Stimulated activated CD4-positive, alpha-beta T cell treated with anti-CD3 and anti-CD28 coated beads, Interleukin-15, amount 100 ng/mL, for 48 hours (primary cell): ENCODE results near the gene KIF3A.
A peak's percentile ranks its signal among the peaks of the same experiment; 100 is the strongest.
"Not testable (repeated sequence)": the region's sequence is repeated elsewhere in the genome, so short reads cannot be mapped to it uniquely, and the experiment has no call there.

Source experiments
- DNase-seq, 2 donors: peaks; one replicate each; pipeline ENCODE4 v3.0.0-alpha.2; 2020; ENCODE audit warnings: low read depth in 2 of 2

The KIF3A gene

DNA sequence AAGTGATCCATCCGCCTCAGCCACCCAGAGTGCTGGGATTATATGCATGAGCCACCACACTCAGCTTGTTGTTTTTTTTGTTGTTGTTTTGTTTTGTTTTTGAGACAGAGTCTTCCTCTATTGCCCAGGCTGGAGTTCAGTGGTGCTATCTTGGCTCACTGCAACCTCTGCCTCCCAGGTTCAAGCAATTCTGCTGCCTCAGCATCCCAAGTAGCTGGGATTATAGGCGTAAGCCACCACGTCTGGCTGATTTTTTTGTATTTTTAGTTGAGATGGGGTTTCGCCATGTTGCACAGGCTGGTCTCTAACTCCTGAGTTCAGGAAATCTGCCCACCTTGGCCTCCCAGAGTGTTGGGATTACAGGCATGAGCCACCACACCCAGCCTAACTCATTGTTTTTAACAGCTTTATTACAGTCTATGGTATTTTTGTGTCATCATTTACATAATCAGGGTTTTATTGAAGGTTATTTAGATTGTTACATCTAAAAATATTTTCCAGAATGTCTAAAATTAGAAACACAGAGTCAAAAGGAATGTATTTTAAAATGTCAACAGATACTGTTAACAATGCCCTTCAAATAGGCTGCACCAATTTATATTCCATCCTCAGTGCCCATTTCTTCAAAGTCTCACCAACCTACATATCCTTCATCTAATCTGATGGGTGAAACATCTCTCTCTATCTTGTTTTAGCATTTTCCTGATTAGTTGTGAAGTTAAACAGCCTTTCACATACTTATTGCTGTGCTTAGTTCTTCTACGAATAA lies 18.6 kb downstream of the KIF3A start:
- no peak for DNase-seq

DNA sequence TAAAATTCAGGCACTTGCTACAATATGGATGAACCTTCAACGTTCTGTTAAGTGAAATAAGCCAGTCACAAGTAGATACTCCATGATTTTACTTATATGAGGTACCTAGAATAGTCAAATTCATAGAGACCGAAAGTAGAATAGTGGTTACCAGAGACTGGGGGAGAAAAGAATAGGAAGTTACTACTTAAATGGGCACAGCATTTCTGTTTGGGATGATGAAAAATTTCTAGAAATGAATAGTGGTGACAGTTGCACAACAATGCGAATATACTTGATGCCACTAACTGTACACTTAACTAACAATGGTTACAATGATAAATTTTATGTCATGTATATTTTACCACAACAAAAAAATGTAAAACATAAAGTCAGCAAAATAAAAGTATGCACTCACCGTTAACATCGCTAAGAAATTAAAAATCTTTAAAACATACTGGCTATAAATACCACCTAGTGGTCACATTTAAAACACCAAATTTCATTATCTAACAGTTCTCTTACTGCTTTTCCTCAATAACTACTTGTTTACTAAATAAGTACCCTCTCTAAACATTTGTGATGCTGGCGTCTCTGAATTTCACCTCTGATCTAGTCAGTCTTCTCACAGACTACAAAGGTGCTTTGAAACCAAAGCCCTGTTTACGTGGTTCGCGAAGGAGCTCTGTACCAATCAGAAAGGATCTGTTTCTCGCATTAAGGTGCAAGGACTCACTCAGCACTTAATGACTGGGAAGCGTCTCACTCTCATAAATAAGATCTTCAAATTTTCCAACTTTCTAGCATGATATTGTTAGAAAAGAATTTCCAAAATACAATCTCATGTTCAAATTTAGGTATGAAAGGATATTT lies 22.7 kb downstream of the KIF3A start:
- no peak for DNase-seq

DNA sequence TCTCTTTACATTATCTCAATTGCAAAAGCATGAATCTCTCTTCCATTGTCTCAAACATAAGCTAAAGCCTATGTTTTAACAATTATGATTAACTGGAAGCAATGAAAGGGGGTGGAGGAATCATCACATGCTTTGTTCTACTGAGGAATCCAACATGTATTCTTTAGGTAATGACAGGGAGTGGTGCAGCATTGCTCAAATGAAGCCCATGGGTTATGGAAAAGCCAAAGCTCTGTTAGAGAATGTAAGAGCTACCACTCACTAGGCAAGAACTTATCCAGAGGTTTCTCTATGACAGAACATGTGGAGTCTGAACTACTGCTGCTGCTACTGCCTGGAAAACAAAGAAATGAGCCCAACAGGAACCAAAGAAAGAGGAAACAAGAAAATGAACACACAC lies 28.7 kb downstream of the KIF3A start:
- DNase-seq = no peak

DNA sequence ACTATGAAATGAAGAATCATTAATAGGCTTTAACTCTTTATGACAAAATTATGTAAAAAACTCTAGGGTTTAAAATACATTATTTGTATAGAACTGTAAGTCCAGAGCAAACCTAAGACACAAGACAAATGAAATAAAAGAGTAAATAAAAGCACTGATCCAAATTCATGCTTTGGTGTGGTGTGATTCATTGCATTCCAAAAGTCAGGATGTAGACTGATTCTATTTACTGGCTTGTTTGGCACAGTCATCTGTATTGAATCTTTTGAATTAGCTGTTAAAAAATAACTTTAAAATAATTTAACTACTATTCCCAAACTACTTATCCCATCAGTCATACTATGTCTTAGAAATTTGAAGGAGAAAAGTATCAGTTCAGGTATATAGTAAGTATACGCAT lies 32.5 kb downstream of the KIF3A start:
- no peak for DNase-seq

DNA sequence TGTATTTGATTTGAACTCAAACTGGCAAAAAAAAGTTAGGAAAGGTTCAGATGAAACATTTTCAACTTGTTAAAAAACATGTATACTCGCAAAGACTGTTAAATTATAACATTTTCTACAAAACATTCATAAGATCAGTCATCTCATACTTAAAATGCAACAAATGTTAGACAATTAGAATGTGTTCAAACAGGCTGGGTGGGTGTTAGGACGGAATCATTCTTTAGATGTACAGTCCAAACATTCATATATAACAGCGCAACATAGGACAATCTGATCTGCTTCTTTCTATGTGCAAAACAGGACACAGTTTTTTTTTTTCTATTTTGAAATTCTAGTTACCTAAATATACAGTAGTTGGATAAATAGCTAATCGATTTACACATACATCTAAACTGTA lies 41.4 kb downstream of the KIF3A start:
- DNase-seq = no peak

DNA sequence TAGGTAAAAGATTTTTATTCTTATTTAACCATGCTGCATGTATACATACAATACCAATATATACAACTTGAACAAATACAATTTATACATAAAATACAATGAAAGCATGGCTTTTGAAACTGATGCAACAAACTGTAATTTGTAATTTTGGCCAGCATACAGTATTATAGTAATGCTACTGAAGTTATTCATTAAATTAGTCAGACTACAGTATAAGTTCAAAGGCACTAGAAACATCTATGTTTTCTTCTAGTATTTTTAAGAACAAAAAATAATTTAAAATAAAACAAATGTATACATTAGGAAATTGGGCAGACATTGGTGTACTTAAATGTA lies 44.7 kb downstream of the KIF3A start:
- DNase-seq = no peak

DNA sequence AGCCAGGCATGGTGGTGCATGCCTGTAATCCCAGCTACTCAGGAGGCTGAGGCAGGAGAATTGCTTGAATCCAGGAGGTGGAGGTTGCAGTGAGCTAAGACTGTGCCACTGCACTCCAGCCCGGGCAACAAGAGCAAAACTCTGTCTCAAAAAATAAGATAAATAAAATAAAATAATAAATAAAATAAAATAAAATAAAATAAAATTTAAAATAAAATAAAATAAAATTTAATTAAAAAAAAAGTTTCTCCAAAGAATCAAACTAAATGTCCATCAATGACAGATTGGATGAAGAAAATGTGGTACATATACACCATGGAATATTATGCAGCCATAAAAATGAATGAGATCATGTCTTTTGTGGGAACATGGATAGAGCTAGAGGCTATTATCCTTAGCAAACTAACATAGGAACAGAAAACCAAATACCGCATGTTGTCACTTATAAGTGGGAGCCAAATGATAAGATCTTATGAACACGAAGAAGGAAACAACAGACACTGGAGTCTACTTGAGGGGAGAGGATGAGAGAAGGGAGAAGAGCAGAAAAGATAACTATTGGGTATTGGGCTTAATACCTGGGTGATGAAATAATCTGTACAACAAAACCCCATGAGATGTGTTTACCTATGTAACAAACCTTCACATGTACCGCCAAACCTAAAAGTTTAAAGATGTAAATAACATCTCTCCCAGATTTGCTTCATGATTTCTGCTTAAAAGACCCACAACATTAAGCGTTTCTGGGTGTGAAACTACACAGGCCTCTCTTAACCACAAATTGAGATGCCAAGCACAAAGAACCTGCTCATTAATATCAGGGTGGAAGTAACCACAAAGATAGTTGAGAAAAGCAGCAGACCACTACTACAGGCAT lies 45.4 kb downstream of the KIF3A start:
- DNase-seq = not testable (repeated sequence)

DNA sequence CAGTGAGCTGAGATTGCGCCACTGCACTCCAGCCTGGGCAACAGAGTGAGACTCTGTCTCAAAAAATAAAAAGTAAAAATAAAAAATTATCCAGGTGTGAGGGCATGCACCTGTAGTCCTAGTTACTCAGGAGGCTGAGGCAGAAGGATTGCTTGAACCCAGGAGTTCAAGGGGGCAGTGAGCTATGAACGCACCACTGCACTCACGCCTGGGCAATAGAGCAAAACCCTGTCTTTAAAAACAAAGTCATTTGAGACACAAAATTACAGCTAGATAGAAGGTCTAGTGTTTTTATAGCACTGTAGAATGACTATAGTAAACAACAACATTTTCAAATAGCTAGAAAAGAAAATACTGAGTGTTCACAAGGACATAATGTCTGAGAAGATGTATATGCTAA lies 47.2 kb downstream of the KIF3A start:
- no peak for DNase-seq

DNA sequence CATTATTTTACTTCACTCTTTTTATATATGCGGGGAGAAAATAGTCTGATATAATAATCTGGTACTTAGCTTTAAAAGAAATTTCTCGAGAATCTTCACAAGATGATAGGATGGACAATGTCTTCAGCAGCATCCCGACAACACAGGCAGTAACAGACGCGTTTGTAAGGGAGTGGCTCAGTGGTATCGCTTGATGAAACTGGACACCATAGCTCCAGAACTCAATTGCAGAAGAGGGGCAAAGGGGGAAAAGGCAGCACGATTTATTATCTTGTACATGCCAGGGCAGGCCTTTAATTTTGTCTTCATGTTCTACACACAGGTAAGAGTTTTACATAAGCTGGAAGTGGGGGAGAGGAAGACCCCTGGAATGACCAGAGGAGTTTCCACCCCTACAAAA lies 47.8 kb downstream of the KIF3A start:
- DNase-seq = no peak

DNA sequence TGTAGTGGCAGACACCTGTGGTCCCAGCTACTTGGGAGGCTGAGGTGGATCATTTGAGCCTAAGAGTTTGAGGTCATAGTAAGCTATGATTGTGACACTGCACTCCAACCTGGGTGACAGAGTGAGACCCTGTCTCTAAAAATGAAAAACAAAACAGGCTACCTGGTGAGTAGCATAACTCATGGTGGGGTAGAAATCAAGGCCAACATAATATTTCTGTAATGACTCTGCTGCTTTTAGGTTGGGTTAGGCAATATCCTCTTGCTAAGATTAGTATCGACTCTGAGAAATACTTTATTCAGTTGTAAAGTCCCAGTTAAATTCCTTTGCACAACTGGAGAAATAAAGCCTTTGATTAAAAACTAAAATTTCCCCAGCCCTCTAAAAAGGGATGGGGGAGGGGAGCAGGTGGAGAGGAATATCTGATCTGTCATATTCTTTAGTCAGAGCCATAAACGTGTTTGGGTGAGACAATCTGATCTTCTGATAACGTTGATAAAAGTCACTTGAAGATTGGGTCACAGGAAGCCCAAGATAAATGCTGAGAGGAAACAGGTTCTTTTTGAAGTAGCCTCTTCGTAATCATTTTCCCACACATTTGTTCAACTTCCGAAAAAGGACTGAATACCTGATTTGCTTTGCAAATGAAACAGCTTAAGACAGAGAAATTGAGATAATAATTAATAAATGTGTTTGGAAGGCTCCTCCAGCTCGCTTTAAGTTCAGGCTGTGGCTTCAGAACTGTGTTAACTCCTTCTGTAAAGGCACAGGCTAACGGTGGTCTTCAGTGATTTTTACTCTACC lies 48.6 kb downstream of the KIF3A start:
- peak in 1 of 2 donors; percentile 13 for DNase-seq

DNA sequence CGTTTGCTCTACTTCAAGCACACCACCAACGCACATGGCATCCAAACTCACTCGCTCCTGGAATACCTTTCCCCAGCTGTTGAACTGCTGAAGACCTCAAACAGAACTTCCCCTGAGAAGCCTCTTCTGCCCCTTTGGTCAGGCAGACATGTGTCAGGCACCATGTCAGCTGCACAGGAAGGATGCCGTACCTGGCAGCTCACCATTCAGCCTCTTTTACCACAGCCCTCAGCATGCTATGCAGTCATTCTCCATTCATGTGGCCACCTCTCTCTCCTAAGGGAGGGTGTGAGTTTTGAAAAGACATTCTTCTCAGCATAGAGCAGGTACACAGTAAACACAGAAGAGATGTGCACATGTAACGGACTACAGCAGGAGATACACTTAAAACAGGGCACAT lies 49.4 kb downstream of the KIF3A start:
- DNase-seq = peak in 1 of 2 donors; percentile 10

DNA sequence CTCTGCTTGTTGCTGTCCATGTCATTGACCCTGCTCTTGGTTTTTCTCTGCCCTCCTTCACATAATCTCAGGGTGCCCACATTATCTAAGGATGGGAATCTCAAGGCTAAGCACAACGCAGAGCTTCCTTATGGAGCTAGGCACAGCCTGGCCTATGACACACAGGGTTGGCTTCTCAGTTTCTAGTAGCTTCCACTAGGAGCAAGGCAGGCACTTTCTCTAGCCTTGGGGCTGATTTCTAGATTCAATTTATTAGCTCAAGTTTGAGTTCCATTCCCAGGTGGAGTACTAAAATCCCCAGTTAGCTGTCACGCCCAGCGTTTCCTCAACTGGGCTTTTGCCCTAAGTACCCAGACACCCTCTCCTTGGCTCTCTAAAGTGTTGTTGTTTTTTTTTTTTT lies 51.2 kb downstream of the KIF3A start:
- DNase-seq = no peak

DNA sequence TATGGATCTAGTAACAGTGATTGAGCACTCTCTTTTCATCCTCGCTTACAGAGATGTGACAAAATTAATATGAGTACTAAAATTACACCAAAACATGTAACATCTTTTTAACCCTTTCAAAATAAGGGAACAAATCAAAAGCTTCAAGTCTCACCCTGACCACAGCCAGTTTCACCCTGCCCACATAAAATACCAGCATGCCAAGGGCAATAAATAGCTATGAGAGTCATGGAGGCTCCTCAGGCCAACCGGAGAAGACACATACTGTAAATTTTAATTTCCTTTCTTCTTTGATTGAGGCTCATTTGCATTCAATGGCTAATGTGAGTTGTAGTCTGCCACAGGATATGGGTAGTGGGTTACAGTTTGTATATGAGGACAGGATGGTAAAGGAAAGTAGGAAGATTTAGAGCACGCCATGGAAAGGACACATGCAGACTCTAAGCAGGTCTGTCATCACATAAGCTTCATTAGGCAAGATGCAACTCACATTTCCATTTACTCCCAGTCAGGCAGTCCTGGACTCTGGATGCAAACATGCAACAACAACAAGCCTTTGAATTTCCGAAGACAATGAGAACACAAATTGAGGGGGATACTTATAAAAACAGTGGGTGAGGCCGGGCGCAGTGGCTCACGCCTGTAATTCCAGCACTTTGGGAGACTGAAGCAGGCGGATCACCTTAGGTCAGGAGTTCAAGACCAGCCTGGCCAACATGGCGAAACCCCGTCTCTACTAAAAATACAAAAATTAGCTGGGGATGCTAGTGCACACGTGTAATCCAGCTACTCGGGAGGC lies 52.2 kb downstream of the KIF3A start:
- DNase-seq = no peak

DNA sequence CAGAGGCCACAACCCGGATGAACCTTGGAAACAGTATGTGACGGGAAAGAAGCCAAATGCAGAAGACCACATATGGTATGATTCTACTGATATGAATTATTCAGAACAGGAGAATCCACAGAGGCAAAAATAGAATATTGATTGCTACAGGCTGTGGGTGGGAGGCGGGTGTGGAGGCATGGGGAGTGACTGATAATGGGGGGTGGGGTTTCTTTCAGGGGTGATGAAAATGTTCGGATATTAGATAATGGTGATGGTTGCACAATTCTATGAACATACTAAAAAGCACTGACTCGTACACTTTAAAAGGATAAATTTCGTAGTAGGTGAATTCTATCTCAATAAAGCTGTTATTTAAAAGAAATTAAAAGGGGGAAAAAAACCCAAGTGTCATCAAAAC lies 52.9 kb downstream of the KIF3A start:
- DNase-seq = no peak

DNA sequence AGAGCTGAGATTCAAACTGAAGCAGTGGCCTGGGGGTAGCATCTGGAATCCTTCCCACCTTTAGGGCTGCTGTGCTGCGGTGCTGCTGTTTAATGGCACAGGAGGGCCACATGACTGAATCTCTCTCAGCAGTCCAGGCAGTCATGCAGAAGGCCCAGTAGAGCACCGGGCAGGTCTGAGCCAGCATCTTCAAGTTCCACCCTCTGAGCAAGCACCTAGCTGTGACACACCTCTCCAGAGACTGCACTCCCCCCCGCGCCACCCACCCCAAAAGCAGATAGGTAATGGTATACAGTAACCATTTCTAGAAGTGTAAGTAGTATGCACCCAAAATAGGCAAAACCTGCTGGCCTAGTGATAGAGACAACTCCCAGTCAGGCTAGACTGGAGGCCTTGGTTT lies 55.4 kb downstream of the KIF3A start:
- no peak for DNase-seq

DNA sequence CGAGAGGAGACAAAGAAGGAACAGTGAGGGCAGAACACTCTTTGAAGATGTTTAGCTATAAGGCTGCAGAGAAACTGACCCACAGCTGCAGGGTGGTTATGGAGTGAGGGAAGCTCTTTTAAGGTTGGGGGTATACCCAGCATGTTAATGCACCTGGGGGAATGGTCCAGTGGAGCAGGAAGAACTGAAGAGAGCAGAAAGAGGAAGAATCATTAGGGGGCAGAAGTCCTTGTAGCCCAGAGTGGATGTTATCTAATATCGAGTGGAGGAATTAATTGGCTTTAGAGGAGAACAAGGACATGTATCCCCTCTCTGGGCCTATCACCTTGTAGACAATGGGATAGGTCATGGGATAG lies 55.9 kb downstream of the KIF3A start:
- DNase-seq = no peak

DNA sequence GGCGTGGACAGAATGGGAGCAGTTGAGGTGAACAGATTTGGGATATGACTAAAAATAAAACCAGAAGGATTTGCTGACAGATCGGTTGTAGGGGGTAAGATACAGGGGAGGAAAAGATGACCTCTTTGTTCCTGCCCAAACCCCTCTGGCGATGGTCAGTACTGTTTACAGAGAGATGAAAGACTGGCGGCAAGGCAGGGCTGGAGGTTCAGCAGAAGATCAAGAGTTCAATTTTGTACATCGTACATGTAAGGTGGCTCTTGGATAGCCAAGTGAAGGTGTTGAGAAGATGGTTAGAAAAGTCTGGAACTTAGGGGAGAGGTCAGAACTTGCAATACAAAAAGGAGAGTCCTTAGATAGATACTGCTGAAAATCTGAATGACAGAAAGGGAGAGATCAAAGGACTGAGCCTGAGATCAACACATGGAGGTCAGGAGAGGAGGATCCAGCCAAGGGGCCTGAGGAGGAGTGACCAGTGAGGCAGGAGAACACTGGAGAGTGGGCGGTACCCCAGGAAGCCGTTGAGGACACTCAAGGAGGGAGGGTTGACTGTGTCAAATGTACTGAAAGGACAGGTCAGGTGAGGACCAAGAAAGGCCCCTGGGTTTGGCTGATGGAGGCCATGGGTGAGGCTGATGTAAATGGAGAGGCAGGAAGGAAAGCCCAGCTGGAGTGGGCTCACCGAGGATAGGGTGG lies 56.4 kb downstream of the KIF3A start:
- DNase-seq = no peak

DNA sequence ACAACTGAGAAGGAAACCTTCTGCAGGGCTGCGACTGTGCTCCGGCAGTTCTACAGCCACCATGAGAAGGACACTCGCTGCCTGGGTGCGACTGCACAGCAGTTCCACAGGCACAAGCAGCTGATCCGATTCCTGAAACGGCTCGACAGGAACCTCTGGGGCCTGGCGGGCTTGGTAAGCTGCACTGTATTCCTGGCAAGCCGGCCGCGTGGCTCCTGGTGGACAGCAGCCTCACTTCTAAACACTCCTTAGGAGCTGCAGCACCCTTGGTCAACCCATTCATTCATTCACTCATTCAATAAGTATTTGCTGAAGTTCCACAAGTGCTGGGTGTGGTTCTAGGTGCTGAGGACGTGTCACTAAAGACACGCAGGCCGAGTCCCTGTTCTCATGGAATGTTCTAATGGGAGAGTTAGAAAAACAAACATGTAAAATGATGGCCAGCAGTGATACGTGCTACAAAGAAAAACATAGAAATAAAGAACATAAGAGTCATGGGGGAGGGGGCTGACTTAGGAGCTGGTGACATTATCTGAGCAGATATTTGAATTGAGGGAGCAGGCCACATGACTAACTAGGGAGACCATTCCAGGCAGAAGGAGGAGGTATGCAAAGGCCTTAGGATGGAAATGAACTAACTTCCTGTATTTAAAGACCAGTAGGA lies 57.5 kb downstream of the KIF3A start:
- DNase-seq = no peak

DNA sequence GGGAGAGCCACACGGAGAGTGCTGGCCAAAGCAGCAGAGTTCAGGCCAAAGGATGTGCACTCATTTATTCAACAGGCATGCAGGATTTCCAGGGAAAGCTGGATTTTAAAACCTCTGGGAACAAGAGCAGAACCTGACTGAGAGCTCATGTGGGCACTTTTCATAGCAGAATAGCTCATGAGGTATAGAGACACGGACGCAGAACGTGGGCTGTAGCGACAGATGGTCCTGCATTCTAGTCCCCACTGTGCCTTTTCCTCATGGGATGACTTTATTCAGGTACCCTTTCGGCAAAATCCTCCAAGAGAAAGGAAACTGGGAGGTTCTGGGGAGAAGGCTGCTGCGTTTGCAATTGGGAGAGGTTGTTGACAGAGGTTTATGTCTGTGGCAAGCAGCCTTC lies 58.2 kb downstream of the KIF3A start:
- DNase-seq = no peak

DNA sequence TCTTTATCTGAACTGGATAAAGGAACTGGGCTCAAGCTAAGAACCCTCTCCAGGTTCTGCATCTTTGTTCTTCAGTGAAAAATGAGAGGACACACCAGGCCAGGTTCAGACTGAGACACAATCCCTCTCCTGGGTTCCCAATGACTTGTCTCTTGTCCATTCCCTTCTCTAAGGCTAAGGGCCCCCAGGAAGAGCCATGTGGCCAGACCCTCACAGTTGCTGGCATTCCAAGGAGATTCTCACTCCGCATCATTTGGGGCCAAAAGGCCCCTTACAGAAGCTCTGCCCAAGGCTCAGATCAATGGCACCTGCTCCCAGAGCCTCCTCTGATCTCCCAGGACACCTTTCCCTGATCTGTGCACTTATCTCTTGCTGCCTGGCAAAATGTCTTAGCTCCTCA lies 58.6 kb downstream of the KIF3A start:
- DNase-seq = no peak
